Common myeloid progenitor, CD34-positive (primary cell): Measurements from ENCODE around the gene TLX2.

Experiments used
- CTCF ChIA-PET: fragments of 350-600 bp; sonication (Branson Sonifier 250); formaldehyde crosslinking; loops from one replicate; lab custom pipeline; 2021; ENCODE audit warnings: antibody characterized with exemption; lab: Charles Lee
- POLR2A ChIA-PET: fragments of 350-600 bp; sonication (Branson Sonifier 250); formaldehyde crosslinking; loops from one replicate; lab custom pipeline; 2021; ENCODE audit warnings: antibody characterized with exemption; lab: Charles Lee
- DNase-seq, 3 donors: peaks; one replicate each; pipeline versions ENCODE4 v3.0.0 to v3.0.0-alpha.2; 2013
- H3K27ac ChIP-seq, 2 experiments: 1 replicate in 1 of 2; 2 replicates in 1 of 2; pipeline ENCODE4 v1.7.0; 2013; ENCODE audit warnings: inconsistent platforms in 2 of 2, low read length in 2 of 2, mild to moderate bottlenecking in 2 of 2, low read depth in 1 of 2, moderate library complexity in 1 of 2; ENCODE audit not compliant: severe bottlenecking in 2 of 2, insufficient read depth in 1 of 2, poor library complexity in 1 of 2
- H3K27me3 ChIP-seq, 5 experiments: replicated peaks in 2 of 5; 1 replicate in 3 of 5; 2 replicates in 2 of 5; pipeline versions ENCODE4 v1.6.1 to v1.7.0; 2013; ENCODE audit warnings: low read length in 4 of 5, mild to moderate bottlenecking in 2 of 5, moderate library complexity in 2 of 5, inconsistent platforms in 1 of 5; ENCODE audit not compliant: insufficient read depth in 5 of 5, control insufficient read depth in 4 of 5
- H3K36me3 ChIP-seq, 4 experiments: 1 replicate in 2 of 4; 2 replicates in 2 of 4; pipeline versions ENCODE4 v1.6.1 to v1.7.0; 2013; ENCODE audit warnings: low read length in 3 of 4, control low read depth in 1 of 4, mild to moderate bottlenecking in 1 of 4; ENCODE audit not compliant: control insufficient read depth in 4 of 4, insufficient read depth in 4 of 4
- H3K4me1 ChIP-seq, 4 experiments: 1 replicate in 3 of 4; 2 replicates in 1 of 4; pipeline versions ENCODE4 v1.6.1 to v1.7.1; 2013; ENCODE audit warnings: low read length in 3 of 4, mild to moderate bottlenecking in 3 of 4, control low read depth in 1 of 4, inconsistent platforms in 1 of 4, moderate library complexity in 1 of 4; ENCODE audit not compliant: control insufficient read depth in 4 of 4, insufficient read depth in 4 of 4; ENCODE audit errors: control extremely low read depth in 1 of 4
- H3K4me3 ChIP-seq, 7 experiments: 1 replicate in 4 of 7; 2 replicates in 3 of 7; pipeline versions ENCODE4 v1.5.1 to v1.7.0; 2013; ENCODE audit warnings: mild to moderate bottlenecking in 7 of 7, low read length in 6 of 7, moderate library complexity in 6 of 7, inconsistent platforms in 2 of 7, low read depth in 2 of 7, control low read depth in 1 of 7; ENCODE audit not compliant: insufficient read depth in 4 of 7, control insufficient read depth in 1 of 7; ENCODE audit errors: extremely low read depth in 1 of 7
- H3K9me3 ChIP-seq, 5 experiments: 1 replicate in 4 of 5; 2 replicates in 1 of 5; pipeline versions ENCODE4 v1.6.1 to v1.7.1; 2013; ENCODE audit warnings: low read length in 4 of 5, mild to moderate bottlenecking in 2 of 5, inconsistent platforms in 1 of 5, low read depth in 1 of 5, moderate library complexity in 1 of 5; ENCODE audit not compliant: control insufficient read depth in 4 of 5, insufficient read depth in 2 of 5; ENCODE audit errors: control extremely low read depth in 1 of 5
- WGBS: methylation state at CpG from one replicate; pipeline ENCODE4 v1.1.5; 2013; ENCODE audit not compliant: insufficient coverage; 5-methylcytosine and 5-hydroxymethylcytosine counted together

Gene TLX2

GRCh38 chr2:74499940-74500577, 14.2 kb upstream of the TLX2 start:
- no peak overlapping the region for H3K27ac ChIP-seq
- WGBS: 69% methylated on average over 12 of the region's 15 CpGs
- H3K36me3 ChIP-seq: peaks cover 0 to 6% (median 2%) of the 10 kb centered on the region in 4 experiments
- peaks cover 0 to 88% (median 56%) of the 10 kb centered on the region in 5 experiments for H3K27me3 ChIP-seq
- DNase-seq: no peak
- peak overlapping the region in 3 of 7 experiments; percentile 56 to 73 (median 70) for H3K4me3 ChIP-seq
- H3K4me1 ChIP-seq: peaks cover 4 to 47% (median 45%) of the 10 kb centered on the region in 4 experiments
- ChIA-PET POLR2A (no interaction called here), CTCF (interaction anchor here (1.3 to 12.7 kb wide), 8 partner anchors 9 to 88 kb away, joined by 3 to 143 read pairs (median 9); partner anchors contain the start of genes AUP1, CCDC142, DQX1 and HTRA2)
- no peaks in the 10 kb centered on the region for H3K9me3 ChIP-seq

GRCh38 chr2:74500578-74500946, 13.7 kb upstream of the TLX2 start:
- H3K9me3 ChIP-seq: no peaks in the 10 kb centered on the region
- DNase-seq: no peak
- H3K36me3 ChIP-seq: peaks cover 0 to 11% (median 5%) of the 10 kb centered on the region in 4 experiments
- POLR2A ChIA-PET: no interaction called here
- no peak overlapping the region for H3K27ac ChIP-seq
- H3K27me3 ChIP-seq: peaks cover 0 to 92% (median 54%) of the 10 kb centered on the region in 5 experiments
- no peak overlapping the region for H3K4me3 ChIP-seq
- H3K4me1 ChIP-seq: peaks cover 4 to 52% (median 45%) of the 10 kb centered on the region in 4 experiments
- CTCF ChIA-PET: interaction anchor here (0.7 to 12.7 kb wide), 10 partner anchors 9 to 87 kb away, joined by 3 to 143 read pairs (median 6); partner anchors contain the start of genes AUP1, CCDC142, DQX1 and HTRA2

- DNase-seq: no peak
- Histone ChIP-seq H3K27me3 (peaks cover 0 to 87% (median 50%) of the 10 kb centered on the region in 5 experiments), H3K9me3 (no peaks in the 10 kb centered on the region), H3K27ac (no peak overlapping the region), H3K4me3 (no peak overlapping the region), H3K4me1 (peaks cover 4 to 61% (median 47%) of the 10 kb centered on the region in 4 experiments), H3K36me3 (peaks cover 0 to 16% (median 10%) of the 10 kb centered on the region in 4 experiments)
- WGBS: 82% methylated on average over 14 of the region's 18 CpGs
- ChIA-PET CTCF (interaction anchor here (1.3 to 12.7 kb wide), 9 partner anchors 10 to 86 kb away, joined by 3 to 143 read pairs (median 6); partner anchors contain the start of genes AUP1, CCDC142, DQX1 and HTRA2), POLR2A (no interaction called here)
Measured at GRCh38 chr2:74501335-74502071, 12.7 kb upstream of the TLX2 start.

GRCh38 chr2:74502147-74502719, 12.0 kb upstream of the TLX2 start:
- Histone ChIP-seq H3K9me3 (no peaks in the 10 kb centered on the region), H3K27me3 (peaks cover 0 to 80% (median 46%) of the 10 kb centered on the region in 5 experiments), H3K36me3 (peaks cover 0 to 16% (median 8%) of the 10 kb centered on the region in 4 experiments), H3K4me1 (peaks cover 4 to 67% (median 54%) of the 10 kb centered on the region in 4 experiments), H3K27ac (peak overlapping the region in 1 of 2 experiments; percentile 54), H3K4me3 (peak overlapping the region in 6 of 7 experiments; percentile 20 to 79 (median 66))
- ChIA-PET POLR2A (no interaction called here), CTCF (interaction anchor here (1.5 to 12.7 kb wide), 6 partner anchors 11 to 85 kb away, joined by 4 to 143 read pairs (median 16); partner anchors contain the start of genes AUP1, DQX1 and HTRA2)
- WGBS: 9% methylated on average over 19 of the region's 32 CpGs
- DNase-seq: peak in 1 of 3 donors; percentile 33

- 1% methylated on average over 60 of the region's 67 CpGs for WGBS
- peaks cover 4 to 67% (median 53%) of the 10 kb centered on the region in 4 experiments for H3K4me1 ChIP-seq
- no peaks in the 10 kb centered on the region for H3K9me3 ChIP-seq
- H3K27ac ChIP-seq: peak overlapping the region in 1 of 2 experiments; percentile 54
- DNase-seq: peak; percentile 45 to 73 (median 62)
- peaks cover 0 to 16% (median 8%) of the 10 kb centered on the region in 4 experiments for H3K36me3 ChIP-seq
- H3K27me3 ChIP-seq: peaks cover 0 to 73% (median 41%) of the 10 kb centered on the region in 5 experiments
- CTCF ChIA-PET: interaction anchor here (0.7 to 12.7 kb wide), 11 partner anchors 10 to 84 kb away, joined by 3 to 143 read pairs (median 6); partner anchors contain the start of genes AUP1, CCDC142, DQX1 and HTRA2
- POLR2A ChIA-PET: interaction anchor here (0.6 kb wide), 1 partner anchor 29 kb away, joined by 3 read pairs; no protein-coding TSS in a partner anchor
- H3K4me3 ChIP-seq: peak overlapping the region; percentile 20 to 79 (median 62)
Measured at GRCh38 chr2:74502720-74503505, 11.3 kb upstream of the TLX2 start.
